Endodermal cell (in vitro differentiated cells): ENCODE data around the gene TMPRSS9. TPM values are rescaled to one million over a fixed set of nuclear protein-coding genes. Genes with fewer than 3 reads are reported as not detected.

Source experiments
- DNase-seq: peaks from one replicate; pipeline ENCODE4 v3.0.0-alpha.2; 2017
- H3K27ac ChIP-seq: 2 replicates; pipeline ENCODE4 v1.5.1; 2013; ENCODE audit warnings: mild to moderate bottlenecking, low read depth, low read length, moderate library complexity
- H3K27me3 ChIP-seq: 2 replicates; pipeline ENCODE4 v1.6.1; 2013; ENCODE audit warnings: mild to moderate bottlenecking, low read length, moderate library complexity; ENCODE audit not compliant: insufficient read depth, control insufficient read depth, poor library complexity, severe bottlenecking
- H3K36me3 ChIP-seq: 2 replicates; pipeline ENCODE4 v1.7.0; 2013; ENCODE audit warnings: mild to moderate bottlenecking, low read length, moderate library complexity; ENCODE audit not compliant: control insufficient read depth, insufficient read depth
- H3K4me1 ChIP-seq: one replicate; pipeline ENCODE4 v1.7.0; 2013; ENCODE audit warnings: low read length; ENCODE audit not compliant: control insufficient read depth, insufficient read depth
- H3K4me3 ChIP-seq: 2 replicates; pipeline ENCODE4 v1.5.1; 2013; ENCODE audit warnings: mild to moderate bottlenecking, low read length, moderate library complexity
- H3K9ac ChIP-seq: 2 replicates; pipeline ENCODE4 v1.6.1; 2013; ENCODE audit warnings: mild to moderate bottlenecking, low read length, moderate library complexity; ENCODE audit not compliant: poor library complexity, severe bottlenecking; ENCODE audit errors: extremely low read depth
- H3K9me3 ChIP-seq: 2 replicates; pipeline ENCODE4 v1.6.1; 2013; ENCODE audit warnings: mild to moderate bottlenecking, low read length, moderate library complexity; ENCODE audit not compliant: control insufficient read depth
- H3K27ac Mint-ChIP-seq: 2 replicates; pipeline ENCODE4 v1.8.0; 2020; ENCODE audit warnings: mixed read lengths
- H3K27me3 Mint-ChIP-seq: 2 replicates; pipeline ENCODE4 v1.8.0; 2021; ENCODE audit warnings: mild to moderate bottlenecking, mixed read lengths; ENCODE audit not compliant: insufficient read depth
- H3K36me3 Mint-ChIP-seq: 2 replicates; pipeline ENCODE4 v1.8.0; 2020; ENCODE audit warnings: low read depth, mixed read lengths
- H3K4me1 Mint-ChIP-seq: 2 replicates; pipeline ENCODE4 v1.8.0; 2020; ENCODE audit warnings: mixed read lengths
- H3K4me3 Mint-ChIP-seq: 2 replicates; pipeline ENCODE4 v1.8.0; 2020; ENCODE audit warnings: mild to moderate bottlenecking, moderate library complexity, mixed read lengths
- H3K9me3 Mint-ChIP-seq: 2 replicates; pipeline ENCODE4 v1.8.0; 2020; ENCODE audit warnings: mild to moderate bottlenecking, mixed read lengths
- CTCF ChIP-seq: fragments of 200-600 bp; sonication (generic); conservative IDR thresholded peaks from 2 replicates; pipeline ENCODE4 v1.5.0; 2021; ENCODE audit warnings: antibody characterized with exemption, mild to moderate bottlenecking
- WGBS, 2 experiments: methylation state at CpG; one replicate each; pipeline versions ENCODE4 v1.1.5 to v1.1.7; 2013; ENCODE audit warnings: missing lambda C conversion rate in 2 of 2, mixed read lengths in 1 of 2; ENCODE audit not compliant: insufficient coverage in 1 of 2, insufficient read length in 1 of 2; 5-methylcytosine and 5-hydroxymethylcytosine counted together
- total RNA-seq, 2 donors: library from RNA; stranded (reverse); fragmentation: NEBNext Ultra II Directional in 1 of 2; extraction: Animal tissue kit (Norgen Biotek cat#: 25700) in 1 of 2; gene quantifications; 2 replicates in 1 of 2; 3 replicates in 1 of 2; pipeline ENCODE4 v1.2.1, GENCODE V29; 2021

The TMPRSS9 gene
- total RNA-seq, 2 donors from 2014 or later, result 0.73 to 1.2 TPM

GRCh38 chr19:2338751-2339643 is 21.1 kb upstream of the TMPRSS9 start:
- DNase-seq, result no peak
- Histone ChIP-seq H3K36me3 (peaks cover 22% of the 10 kb centered on the region), H3K4me1 (no peaks in the 10 kb centered on the region), H3K9ac (no peak overlapping the region), H3K27ac (no peak overlapping the region), H3K4me3 (no peak overlapping the region), H3K27me3 (no peaks in the 10 kb centered on the region), H3K9me3 (no peaks in the 10 kb centered on the region)
- H3K36me3 Mint-ChIP-seq, result peaks cover 23% of the 10 kb centered on the region
- TF ChIP-seq CTCF, result no peak
- 95 to 96% methylated on average over 37 to 54 of the region's 54 CpGs for WGBS, 2 experiments
- H3K4me3 Mint-ChIP-seq, result no peak overlapping the region
- H3K27ac Mint-ChIP-seq, result no peak overlapping the region
- no peaks in the 10 kb centered on the region for H3K4me1 Mint-ChIP-seq
- H3K27me3 Mint-ChIP-seq, result no peaks in the 10 kb centered on the region
- H3K9me3 Mint-ChIP-seq, result peaks cover 8% of the 10 kb centered on the region

- no peak overlapping the region for H3K4me3 ChIP-seq
- H3K9me3 ChIP-seq, result no peaks in the 10 kb centered on the region
- TF ChIP-seq CTCF, result no peak
- no peaks in the 10 kb centered on the region for H3K27me3 ChIP-seq
- H3K27me3 Mint-ChIP-seq, result no peaks in the 10 kb centered on the region
- H3K9me3 Mint-ChIP-seq, result peaks cover 8% of the 10 kb centered on the region
- H3K4me1 Mint-ChIP-seq, result no peaks in the 10 kb centered on the region
- no peak for DNase-seq
- WGBS, 2 experiments, result 93 to 94% methylated on average over 39 to 52 of the region's 52 CpGs
- H3K36me3 Mint-ChIP-seq, result peaks cover 26% of the 10 kb centered on the region
- H3K4me3 Mint-ChIP-seq, result no peak overlapping the region
- H3K36me3 ChIP-seq, result peaks cover 18% of the 10 kb centered on the region
- H3K27ac Mint-ChIP-seq, result no peak overlapping the region
- H3K4me1 ChIP-seq, result no peaks in the 10 kb centered on the region
- H3K27ac ChIP-seq, result no peak overlapping the region
- no peak overlapping the region for H3K9ac ChIP-seq
These were observed 20.3 kb upstream of the TMPRSS9 start for GRCh38 chr19:2339644-2340310.

- Mint-ChIP-seq H3K9me3 (peaks cover 5% of the 10 kb centered on the region), H3K27ac (no peak overlapping the region), H3K4me3 (no peak overlapping the region), H3K4me1 (no peaks in the 10 kb centered on the region), H3K27me3 (no peaks in the 10 kb centered on the region), H3K36me3 (peaks cover 21% of the 10 kb centered on the region)
- peaks cover 13% of the 10 kb centered on the region for H3K36me3 ChIP-seq
- WGBS, 2 experiments, result 92 to 93% methylated on average over 17 to 37 of the region's 38 CpGs
- no peak overlapping the region for H3K4me3 ChIP-seq
- H3K27me3 ChIP-seq, result no peaks in the 10 kb centered on the region
- H3K27ac ChIP-seq, result no peak overlapping the region
- no peaks in the 10 kb centered on the region for H3K9me3 ChIP-seq
- TF ChIP-seq CTCF, result no peak
- no peak overlapping the region for H3K9ac ChIP-seq
- no peak for DNase-seq
- no peaks in the 10 kb centered on the region for H3K4me1 ChIP-seq
These were observed 19.4 kb upstream of the TMPRSS9 start for GRCh38 chr19:2340496-2341243.
